ENCODE measurements around the gene HEG1.

DNA sequence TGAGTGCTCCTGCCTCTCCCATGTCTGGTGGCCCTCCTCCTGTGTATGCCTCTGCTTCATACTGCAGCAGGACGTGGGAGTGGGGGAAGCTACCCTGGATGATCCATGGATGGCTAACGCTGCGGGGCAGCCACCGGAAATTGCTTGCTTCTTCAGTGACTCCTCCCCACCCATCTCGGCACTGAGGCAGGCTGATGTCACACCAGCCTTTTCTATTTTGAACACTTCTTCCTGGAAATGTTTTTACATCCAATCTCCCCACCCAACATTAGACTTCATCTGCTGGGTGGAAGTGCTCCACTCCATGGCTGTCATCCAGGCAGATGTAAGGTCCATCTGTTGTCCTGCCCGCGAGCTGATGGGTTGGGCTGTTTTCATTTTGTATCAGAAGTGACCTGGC lies 62.3 kb downstream of the HEG1 start:
- TF ChIP-seq ZNF8 (CRISPR knock-in tag; IDR thresholded peaks at IDR 0.05) (no peak), ZNF70 (CRISPR knock-in tag; IDR thresholded peaks at IDR 0.05) (no peak), CREB5 (CRISPR knock-in tag; IDR thresholded peaks at IDR 0.05; ENCODE audit: low read depth) (no peak), OSR1 (CRISPR knock-in tag; IDR thresholded peaks at IDR 0.05) (no peak), PPARA (CRISPR knock-in tag; IDR thresholded peaks at IDR 0.05; ENCODE audit: borderline replicate concordance) (no peak), TOX (CRISPR knock-in tag; IDR thresholded peaks at IDR 0.05; ENCODE audit: borderline replicate concordance) (no peak), ISL1 (CRISPR knock-in tag; IDR thresholded peaks at IDR 0.05) (no peak), ZFP30 (CRISPR knock-in tag; IDR thresholded peaks at IDR 0.05) (no peak), ZFP3 (CRISPR knock-in tag; IDR thresholded peaks at IDR 0.05) (no peak)
- TF ChIP-seq, protein P1, sequence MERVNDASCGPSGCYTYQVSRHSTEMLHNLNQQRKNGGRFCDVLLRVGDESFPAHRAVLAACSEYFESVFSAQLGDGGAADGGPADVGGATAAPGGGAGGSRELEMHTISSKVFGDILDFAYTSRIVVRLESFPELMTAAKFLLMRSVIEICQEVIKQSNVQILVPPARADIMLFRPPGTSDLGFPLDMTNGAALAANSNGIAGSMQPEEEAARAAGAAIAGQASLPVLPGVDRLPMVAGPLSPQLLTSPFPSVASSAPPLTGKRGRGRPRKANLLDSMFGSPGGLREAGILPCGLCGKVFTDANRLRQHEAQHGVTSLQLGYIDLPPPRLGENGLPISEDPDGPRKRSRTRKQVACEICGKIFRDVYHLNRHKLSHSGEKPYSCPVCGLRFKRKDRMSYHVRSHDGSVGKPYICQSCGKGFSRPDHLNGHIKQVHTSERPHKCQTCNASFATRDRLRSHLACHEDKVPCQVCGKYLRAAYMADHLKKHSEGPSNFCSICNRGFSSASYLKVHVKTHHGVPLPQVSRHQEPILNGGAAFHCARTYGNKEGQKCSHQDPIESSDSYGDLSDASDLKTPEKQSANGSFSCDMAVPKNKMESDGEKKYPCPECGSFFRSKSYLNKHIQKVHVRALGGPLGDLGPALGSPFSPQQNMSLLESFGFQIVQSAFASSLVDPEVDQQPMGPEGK (CRISPR knock-in tag; IDR thresholded peaks at IDR 0.05; ENCODE audit: borderline replicate concordance), result no peak

Data from SK-N-SH treated with all-trans-retinoic acid at 6 μM for 48 hours (cell line).